Measurements from ENCODE around the gene ZNF611.
"Not testable (repeated sequence)": the region's sequence is repeated elsewhere in the genome, so short reads cannot be mapped to it uniquely, and the experiment has no call there.

The ZNF611 gene

DNA sequence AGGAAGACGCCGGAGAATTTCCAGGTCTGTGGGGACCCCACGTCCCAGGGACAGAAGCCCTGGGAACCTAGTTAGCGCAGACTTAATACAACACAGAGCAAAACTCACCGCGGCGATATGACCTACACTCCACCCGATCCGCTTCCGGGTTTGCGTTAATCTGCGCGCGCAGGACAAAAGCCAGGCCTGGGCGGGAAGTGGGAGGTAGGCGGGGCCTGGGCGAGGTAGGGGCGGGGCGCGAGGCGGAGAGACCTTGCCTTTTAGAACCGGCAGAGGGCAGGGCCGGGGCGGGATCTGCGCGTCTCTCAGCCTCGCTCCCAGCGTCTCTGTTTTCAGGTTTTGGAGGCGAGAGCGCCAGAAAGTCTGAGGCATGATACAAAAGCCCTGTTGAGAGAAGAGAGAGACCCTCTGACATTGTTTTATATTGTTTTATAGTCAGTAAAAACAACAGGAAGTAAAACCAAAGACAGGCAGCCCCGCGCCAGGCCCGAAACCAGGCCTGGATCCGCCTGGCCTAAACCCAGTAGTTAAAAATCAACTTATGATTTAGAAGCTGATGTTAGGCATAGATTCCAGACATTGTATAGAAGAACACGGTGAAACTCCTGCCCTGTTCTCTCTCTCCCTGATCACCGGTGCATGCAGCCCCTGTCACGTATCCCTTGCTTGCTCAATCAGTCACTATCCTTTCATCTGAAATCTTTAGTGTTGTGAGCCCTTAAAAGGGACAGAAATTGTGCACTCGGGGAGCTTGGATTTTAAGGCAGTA is at the start of gene ZNF611:
ZNF611 (minus strand) TSS at position 152 of the 769 bp plus-strand sequence. CDS start 19,150 bp downstream, outside the sequence.
- peak; percentile 96 for DNase-seq

DNA sequence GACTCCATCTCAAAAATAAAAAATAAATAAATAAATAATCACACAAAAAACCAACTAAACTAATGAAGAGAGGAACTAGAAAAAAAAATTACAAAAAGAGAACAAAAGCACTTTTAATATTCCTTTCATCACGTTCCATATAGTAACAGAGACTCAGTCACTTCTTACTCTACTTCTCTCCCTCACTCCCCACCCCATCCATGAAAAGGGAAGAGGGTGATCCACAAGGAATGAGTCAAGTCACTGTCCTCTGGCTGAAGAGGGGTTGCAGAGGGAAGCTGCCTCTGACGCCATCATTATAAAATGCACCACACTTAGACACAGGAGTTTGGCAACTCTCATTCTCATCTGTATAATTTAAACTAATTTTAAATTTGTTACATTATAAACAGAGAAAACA is 48.0 kb upstream of the ZNF611 start:
- not testable (repeated sequence) for DNase-seq

DNA sequence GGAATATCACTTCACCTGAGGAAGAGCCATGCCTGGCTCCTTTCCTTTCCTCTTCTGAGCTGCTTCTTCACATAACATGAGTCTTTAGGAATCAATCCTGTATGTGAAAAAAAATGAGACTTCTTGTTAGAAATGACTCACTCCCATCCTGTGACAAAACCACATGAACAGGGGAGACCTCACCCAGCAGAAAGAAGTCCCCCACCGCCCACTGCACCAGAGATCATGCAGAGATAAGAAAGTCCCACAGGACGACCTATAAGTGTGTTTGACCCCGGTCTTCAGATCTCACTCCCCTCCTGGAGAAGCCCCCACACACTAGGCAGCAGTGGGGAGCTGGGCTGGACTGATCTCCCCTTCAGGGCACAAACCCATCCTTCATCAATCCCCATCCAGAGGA is 44.0 kb upstream of the ZNF611 start:
- DNase-seq: no peak

GRCh38 chr19:52756447-52756846 is 21.6 kb upstream of the ZNF611 start:
- DNase-seq: not testable (repeated sequence)

DNA sequence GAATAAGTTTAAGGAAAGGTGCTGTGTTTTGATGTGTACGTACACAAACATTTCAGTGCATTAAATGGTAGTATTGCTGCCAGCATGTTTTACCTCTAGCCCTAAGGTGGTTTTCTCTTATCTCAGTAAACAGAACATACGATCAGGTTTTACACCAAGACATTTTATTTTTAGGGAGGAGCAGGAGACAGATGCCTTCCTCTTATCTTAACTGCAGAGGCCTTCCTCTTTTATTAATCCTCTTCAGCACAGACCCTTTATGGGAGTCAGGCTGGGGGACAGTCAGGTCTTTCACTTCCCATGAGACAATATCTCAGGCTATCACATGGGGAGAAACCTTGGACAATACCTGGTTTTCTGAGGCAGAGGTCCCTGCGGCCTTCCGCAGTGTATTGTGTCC is 14.9 kb upstream of the ZNF611 start:
- DNase-seq: no peak

DNA sequence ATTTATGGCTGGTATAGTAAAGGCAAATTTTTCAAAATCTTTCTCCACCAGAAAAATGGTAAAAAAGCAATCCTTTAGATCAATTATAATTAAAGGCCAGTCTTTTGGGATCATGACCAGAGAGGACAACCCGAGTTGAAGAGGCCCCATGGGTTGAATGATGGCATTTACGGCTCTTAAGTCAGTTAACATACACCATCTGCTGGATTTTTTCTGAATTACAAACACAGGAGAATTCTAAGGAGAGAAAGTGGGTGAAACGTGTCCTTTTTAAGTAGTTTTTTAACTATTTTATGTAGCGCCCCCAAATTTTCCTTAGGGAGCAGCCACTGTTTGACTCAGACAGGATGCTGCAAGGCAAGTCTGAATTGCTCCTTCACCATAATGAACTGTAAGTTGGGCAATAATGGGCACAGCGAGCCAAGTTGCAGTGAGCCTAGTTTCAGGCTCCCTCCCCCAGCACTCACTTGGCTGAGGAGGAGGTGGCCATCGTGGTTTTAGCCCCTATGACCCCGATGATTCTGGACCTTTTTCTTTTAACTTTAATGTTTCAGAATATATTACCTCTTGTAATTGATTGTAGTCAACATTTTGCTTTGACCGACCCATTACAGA is 13.6 kb upstream of the ZNF611 start:
- peak; percentile 51 for DNase-seq

- peak; percentile 51 for DNase-seq
Measured at GRCh38 chr19:52745919-52746318, 11.1 kb upstream of the ZNF611 start.

DNA sequence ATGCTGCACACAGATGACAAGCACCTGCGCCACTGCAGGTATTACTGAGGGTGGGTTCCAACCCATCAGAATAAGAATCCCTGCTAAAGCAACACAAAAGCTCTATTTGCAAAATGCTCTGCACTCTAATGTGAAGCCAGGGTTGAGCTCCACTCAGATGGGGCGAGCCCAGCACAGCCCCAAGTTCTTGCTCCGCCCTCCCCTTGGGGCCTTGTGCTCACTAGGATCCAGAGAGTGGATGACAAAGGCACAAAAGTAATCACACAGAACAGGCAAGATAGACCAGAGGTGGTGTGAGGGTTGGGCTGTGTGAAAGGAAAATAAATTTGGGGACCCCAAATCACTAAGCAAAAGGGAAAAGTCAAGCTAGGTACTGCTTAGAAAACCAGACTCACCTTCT is 8.2 kb upstream of the ZNF611 start:
- no peak for DNase-seq

- DNase-seq: no peak
Measured at GRCh38 chr19:52742516-52742915, 7.7 kb upstream of the ZNF611 start.

DNA sequence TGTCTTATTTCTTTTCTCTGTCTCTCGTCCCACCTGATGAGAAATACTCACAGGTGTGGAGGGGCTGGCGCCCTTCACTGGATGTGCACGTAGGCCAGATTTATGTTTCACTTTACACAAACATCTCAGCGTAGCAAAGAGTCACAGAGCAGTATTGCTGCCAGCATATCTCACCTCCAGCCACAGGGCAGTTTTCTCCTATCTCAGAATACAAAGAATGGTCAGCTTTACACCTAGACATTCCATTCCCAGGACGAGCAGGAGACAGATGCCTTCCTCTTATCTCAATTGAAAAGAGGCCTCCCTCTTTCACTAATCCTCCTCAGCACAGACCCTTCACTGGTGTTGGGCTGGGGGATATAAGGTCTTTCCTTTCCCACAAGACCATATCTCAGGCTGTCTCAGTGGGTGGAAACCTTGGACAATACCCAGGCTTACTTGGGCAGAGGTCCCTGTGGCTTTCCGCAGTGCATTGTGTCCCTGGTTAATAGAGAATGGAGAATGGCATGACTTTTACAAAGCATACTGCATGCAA is 7.2 kb upstream of the ZNF611 start:
- DNase-seq: no peak

- DNase-seq: not testable (repeated sequence)
Measured at GRCh38 chr19:52741371-52741770, 6.5 kb upstream of the ZNF611 start.

DNA sequence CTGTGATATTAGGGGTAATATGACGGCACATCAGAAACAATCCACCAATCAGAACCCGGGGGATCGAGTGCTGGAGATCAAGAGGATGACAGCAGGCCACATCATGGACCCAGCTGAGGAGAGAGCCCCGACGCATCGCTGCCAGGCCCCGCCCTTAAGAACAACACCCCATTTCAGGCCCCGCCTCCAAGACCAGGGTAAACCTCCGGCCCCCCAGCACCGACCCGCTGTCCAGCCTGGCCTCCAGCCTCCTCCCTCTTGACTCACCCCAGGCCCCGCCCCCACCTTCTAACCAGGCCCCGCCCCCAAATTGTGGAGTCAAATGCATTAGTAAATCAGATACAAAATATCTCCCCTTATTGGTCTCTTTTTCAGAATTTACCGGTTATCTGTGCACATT is 4.7 kb upstream of the ZNF611 start:
- DNase-seq: no peak

DNA sequence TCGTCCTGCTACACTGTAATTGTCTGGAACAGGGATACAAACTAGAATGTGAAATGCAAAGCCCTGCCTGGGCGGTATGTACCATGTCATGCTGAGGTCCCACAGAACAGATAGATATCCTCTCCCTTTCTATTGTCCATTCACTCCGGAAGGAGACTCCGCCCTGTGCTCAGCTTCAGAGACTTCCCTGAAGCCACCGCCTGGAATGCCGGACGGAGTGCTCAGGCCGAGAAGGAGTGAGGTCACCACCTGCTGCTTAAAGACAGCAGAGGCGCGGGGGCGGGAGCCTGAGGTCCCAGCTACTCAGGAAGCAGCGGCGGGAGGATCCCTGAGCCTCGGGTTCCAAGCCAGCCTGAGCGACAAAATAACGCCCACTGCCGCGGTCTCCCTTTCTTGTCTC is 890 bp upstream of the ZNF611 start:
- DNase-seq: no peak

DNA sequence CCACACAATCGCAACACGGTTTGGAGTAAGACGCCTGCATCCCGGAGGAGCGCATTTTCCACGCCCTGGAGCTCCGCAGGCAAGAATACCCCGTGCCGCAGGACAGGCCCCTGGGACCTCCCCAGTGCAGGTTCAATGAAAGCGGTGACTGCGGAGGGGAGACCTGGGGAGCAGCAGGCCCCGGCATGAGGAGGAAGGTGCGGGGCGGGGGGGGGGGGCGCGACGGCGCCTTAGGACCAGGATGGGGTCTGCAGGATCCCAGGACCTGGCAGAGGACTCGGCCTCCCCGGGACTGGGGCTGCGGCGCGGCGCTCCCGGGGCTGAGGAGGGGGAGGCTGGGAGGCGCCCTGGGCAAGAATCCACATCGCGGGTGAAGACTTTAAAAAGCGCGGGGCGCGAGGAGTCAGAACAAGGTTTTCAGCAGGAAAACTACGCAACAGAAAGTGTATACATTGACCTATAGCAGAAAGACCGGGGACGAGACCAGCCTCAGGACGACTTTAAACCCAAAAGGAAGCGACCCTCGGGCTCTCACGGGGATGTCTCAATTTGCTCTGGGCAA is 432 bp downstream of the ZNF611 start:
- peak; percentile 29 for DNase-seq

GRCh38 chr19:52726051-52726450 is 8.8 kb downstream of the ZNF611 start:
- DNase-seq: not testable (repeated sequence)

GRCh38 chr19:52725528-52725961 is 9.3 kb downstream of the ZNF611 start:
- DNase-seq: no peak

DNA sequence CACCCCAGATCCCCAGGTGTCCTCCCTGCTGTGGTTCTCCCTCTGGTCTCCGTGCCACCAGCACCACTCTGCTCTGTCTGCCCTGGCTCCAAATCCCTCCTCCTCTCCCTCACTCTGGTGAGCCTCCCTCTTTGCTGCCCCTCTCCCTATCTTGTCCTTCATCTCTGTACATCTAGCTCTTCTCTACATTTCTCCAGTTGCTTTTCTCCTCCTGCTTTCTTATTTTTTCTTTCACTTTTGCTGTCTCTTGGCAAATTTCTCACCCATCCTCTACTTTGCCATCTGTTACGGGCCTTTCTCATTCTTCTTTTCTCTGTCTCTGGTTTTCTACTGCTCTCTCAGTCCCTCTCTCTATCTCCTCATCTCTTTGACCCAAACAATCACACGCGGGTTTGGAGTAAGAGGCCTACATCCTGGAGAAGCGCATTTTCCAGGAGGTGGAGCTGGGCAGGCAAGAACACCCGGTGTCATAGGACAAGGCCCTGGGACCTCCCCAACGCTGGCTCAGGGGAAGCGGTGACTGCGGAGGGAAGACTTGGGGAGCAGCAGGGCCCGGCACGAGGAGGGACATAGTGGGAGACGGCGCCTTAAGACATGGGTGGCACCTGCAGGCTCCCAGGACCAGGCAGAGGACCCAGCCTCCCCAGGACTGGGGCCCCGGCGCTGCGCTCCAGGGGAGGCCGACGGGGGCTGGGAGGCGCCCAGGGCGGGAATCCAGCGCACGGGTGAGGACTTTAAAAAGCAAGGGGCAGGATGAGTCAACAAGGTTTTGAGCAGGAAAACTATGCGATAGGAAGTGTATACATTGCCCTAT is 9.9 kb downstream of the ZNF611 start:
- DNase-seq: no peak

DNA sequence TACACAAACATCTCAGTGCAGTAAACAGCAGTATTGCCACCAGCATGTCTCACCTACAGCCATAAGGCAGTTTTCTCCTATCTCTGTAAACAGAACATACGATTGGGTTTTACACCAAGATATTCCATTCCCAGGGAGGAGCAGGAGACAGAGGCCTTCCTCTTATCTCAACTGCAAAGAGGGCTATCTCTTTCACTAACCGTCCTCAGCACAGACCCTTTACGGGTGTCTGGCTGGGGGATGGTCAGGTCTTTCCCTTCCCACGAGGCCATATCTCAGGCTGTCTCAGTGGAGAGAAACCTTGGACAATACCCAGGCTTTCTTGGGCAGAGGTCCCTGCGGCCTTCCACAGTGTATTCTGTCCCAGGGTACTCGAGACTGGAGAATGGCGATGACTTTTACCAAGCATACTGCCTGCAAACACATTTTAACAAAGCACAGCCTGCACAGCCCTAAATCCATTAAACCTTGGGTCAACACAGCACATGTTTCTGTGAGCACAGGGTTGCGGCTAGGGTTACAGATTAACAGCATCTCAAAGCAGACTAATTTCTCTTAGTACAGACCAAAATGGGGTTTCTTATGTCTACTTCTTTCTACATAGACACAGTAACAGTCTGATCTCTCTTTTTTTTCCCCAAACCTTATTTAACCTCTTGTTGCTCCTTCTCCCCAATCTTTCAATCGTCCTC is 10.8 kb downstream of the ZNF611 start:
- DNase-seq: not testable (repeated sequence)

DNA sequence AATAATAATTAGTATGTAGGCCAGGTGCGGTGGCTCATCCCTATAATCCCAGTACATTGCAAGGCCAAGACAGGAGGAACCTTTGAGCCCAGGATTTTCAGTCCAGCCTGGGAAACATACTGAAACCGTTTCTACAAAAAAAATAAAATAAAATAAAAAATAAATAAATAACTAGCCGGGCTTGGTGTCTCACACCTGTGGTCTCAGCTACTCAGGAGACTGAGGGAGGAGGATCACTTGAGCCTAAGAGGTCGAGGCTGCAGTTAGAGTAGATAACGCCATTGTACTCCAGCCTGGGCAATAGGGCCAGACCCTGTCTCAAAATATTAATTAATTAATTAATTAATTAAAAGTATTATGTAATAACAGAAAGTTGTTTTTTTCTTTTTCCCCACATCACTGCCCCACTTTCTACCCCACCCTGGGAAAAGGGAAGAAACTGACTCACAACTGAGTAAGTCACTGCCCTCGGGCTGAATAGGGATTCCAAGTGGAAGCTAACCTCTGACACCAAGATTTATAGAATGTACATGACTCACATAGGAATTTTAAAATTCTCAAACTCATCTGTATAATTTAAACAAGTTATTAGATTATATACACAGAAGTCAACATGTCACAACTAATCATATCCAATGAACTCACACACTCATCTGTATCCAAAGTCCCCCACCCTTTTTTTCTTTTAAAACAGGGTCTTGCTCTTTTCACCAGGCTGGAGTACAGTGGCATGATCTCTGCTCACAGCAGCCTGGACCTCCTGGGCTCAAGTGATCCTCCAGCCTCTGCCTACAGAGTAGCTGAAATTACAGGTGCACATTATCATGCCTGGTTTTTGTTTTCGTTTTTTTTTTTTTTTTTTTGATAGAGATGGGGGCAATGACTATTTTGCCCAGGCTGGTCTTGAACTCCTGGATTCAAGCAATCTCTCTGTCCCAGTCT is 12.5 kb downstream of the ZNF611 start:
- DNase-seq: no peak

DNA sequence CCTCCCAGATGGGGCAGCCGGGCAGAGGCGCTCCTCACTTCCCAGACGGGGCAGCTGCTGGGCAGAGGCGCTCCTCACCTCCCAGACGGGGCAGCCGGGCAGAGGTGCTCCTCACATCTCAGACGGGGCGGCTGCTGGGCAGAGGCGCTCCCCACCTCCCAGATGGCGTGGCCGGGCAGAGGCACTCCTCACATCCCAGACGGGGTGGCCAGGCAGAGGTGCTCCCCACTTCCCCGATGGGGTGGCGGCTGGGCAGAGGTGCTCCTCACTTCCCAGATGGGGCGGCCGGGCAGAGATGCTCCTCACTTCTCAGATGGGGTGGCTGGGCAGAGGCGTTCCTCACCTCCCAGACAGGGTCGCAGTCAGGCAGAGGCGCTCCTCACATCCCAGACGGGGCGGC is 14.3 kb downstream of the ZNF611 start:
- DNase-seq: not testable (repeated sequence)

DNA sequence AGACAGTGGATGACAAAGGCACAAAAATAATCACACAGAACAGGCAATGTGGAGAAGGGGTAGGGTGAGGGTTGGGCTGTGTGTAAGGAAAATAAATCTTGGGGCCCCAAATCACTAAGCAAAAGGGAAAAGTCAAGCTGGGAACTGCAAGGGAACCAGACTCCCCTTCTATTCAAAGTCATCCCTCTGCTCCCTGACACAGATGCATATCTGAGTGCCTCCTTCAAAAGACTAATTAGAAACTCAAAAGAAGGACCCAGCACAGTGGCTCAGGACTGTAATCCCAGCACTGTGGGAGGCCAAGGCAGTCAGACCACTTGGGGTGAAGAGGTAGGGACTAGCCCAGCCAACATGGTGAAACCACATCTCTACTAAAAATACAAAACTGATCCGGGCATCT is 18.3 kb downstream of the ZNF611 start:
- no peak for DNase-seq

Data from NCI-H1105 treated with DMSO at 0.1 percent for 48 hours (cell line).